AG10803 (cell line): ENCODE results near the gene TRPM1.

Experiments used
- DNase-seq: peaks from one replicate; pipeline ENCODE4 v3.0.0; 2010; ENCODE audit warnings: low read depth
- H3K4me3 ChIP-seq: 2 replicates; pipeline ENCODE4 v1.5.1; 2011; ENCODE audit warnings: mild to moderate bottlenecking, low read length, control low read depth
- CTCF ChIP-seq: conservative IDR thresholded peaks from 2 replicates; pipeline ENCODE4 v1.5.1; 2011; ENCODE audit warnings: mild to moderate bottlenecking, low read length, control low read depth, inconsistent platforms

TRPM1 gene

GRCh38 chr15:31082771-31083369 is 18.7 kb downstream of the TRPM1 start:
- TF ChIP-seq CTCF: no peak
- DNase-seq: peak; percentile 59
- H3K4me3 ChIP-seq: no peak overlapping the region

- TF ChIP-seq CTCF: no peak
- DNase-seq: no peak
- no peak overlapping the region for H3K4me3 ChIP-seq
Observed at GRCh38 chr15:31081588-31082250, 19.8 kb downstream of the TRPM1 start.

GRCh38 chr15:31081056-31081455 is 20.5 kb downstream of the TRPM1 start:
- no peak overlapping the region for H3K4me3 ChIP-seq
- no peak for DNase-seq
- no peak for TF ChIP-seq CTCF

GRCh38 chr15:31080591-31081014 is 20.9 kb downstream of the TRPM1 start:
- H3K4me3 ChIP-seq: no peak overlapping the region
- no peak for TF ChIP-seq CTCF
- DNase-seq: no peak

GRCh38 chr15:31079519-31079918 is 22.0 kb downstream of the TRPM1 start:
- no peak for TF ChIP-seq CTCF
- peak; percentile 75 for DNase-seq
- no peak overlapping the region for H3K4me3 ChIP-seq

- H3K4me3 ChIP-seq: no peak overlapping the region
- no peak for DNase-seq
- TF ChIP-seq CTCF: no peak
Observed at GRCh38 chr15:31078471-31078870, 23.1 kb downstream of the TRPM1 start.

GRCh38 chr15:31077941-31078340 is 23.6 kb downstream of the TRPM1 start:
- no peak for DNase-seq
- no peak overlapping the region for H3K4me3 ChIP-seq
- TF ChIP-seq CTCF: no peak
